ENCODE measurements around the gene OR52N1.

The OR52N1 gene

DNA sequence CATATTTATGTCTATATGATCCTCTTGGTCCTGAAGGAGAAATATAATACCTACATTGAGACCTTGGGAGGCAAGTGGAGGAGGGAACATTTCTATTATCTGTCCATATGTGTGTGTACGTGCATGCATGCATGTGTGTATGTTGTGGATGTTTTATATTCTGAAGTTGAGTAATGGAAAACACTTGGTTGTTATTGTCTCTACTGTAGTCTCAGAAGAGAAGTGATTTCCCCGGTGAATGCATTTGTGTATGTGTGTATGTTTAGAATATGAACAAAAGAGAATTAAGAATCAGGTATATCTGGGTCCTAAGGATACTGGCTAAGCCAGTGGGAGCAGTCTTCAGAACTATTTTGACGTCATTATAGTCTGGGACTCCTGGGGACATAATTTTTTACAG lies at the start of gene OR52N1:
OR52N1 (minus strand) TSS at position 101 of the 400 bp plus-strand sequence. CDS start 2,449 bp downstream, outside the sequence.
- Mint-ChIP-seq H3K4me1 (no peaks in the 10 kb centered on the region), H3K27me3 (peaks cover 7% of the 10 kb centered on the region), H3K27ac (no peak within 1 kb of the TSS), H3K36me3 (no peaks in the 10 kb centered on the region), H3K9me3 (no peaks in the 10 kb centered on the region), H3K4me3 (no peak within 1 kb of the TSS)
- DNase-seq (ENCODE audit: low spot score in 2 of 2), result no peak
- no peak for ATAC-seq (ENCODE audit: low read depth)

DNA sequence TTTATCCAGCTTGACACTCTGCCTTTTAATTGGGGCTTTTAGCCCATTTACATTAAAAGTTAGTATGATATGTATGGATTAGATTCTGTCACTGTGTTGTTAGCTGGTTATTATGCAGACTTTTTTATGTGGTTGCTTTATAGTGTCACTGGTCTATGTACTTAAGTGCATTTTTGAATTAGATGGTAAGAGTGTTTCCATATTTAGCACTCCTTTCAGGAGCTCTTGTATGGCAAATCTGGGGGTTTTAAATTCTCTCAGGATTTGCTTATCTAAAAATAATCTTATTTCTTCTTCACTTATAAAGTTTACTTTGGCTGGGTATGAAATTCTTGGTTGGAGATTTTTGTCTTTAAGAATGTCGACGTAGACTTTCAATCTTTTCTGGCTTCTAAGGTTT lies 46.6 kb upstream of the OR52N1 start:
- ATAC-seq (ENCODE audit: low read depth), result no peak
- no peak overlapping the region for H3K4me3 Mint-ChIP-seq
- no peaks in the 10 kb centered on the region for H3K36me3 Mint-ChIP-seq

DNA sequence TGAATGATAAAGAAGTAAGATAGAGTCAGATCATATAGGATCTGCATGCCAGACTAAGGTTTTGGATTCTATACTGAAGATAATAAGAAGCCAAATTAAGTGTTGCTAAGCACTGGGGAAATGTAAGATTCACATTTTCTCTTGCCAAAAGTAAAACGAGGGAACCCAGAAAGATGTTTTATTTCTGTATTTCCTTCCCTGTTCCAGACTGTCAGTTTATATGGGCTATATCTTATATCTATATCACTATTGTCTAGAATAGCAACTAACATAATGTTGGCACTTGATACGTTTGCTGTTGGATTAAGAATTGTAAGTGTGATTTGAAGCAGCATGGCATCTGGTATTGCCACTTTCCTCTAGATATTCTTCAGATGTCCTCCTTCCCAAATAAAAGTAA lies 42.4 kb upstream of the OR52N1 start:
- Mint-ChIP-seq H3K27me3 (peaks cover 5% of the 10 kb centered on the region), H3K27ac (no peak overlapping the region), H3K36me3 (no peaks in the 10 kb centered on the region), H3K4me3 (no peak overlapping the region), H3K4me1 (no peaks in the 10 kb centered on the region), H3K9me3 (peaks cover 4% of the 10 kb centered on the region)
- ATAC-seq (ENCODE audit: low read depth) (no peak), DNase-seq (ENCODE audit: low spot score in 2 of 2) (no peak)

More for the DNA sequence above, 46.6 kb upstream of the OR52N1 start:
- no peak for DNase-seq (ENCODE audit: low spot score in 2 of 2)
- peaks cover 13% of the 10 kb centered on the region for H3K27me3 Mint-ChIP-seq
- no peak overlapping the region for H3K27ac Mint-ChIP-seq
- no peaks in the 10 kb centered on the region for H3K4me1 Mint-ChIP-seq
- peaks cover 4% of the 10 kb centered on the region for H3K9me3 Mint-ChIP-seq

DNA sequence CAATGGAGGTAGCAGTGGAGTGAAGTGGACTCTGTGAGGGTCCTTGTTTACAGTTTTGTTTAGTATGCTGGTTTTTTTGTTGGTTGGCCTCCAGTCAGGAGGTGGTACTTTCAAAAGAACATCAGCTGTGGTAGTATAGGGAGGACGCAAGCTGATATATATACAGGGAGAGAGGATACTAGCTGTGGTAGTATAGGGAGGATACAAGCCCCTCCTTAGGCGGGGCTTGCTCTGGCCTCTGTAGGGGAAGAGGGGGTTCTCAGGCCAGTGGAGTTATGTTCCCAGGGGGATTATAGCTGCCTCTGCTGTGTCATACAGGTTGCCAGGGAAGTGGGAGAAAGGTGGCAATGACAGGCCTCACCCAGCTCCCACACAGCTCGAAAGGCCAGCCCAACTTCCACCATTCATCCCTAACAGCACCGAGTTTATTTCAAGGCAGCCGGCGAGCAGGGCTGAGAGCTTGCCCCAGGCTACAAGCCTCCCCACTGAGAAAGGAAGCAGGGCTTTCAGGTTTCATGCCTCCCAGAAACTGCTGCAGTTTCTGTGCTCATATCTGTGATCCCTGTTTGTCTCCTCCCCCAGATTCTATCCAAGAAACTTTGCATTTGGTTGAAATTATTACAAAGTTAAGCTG lies 40.2 kb upstream of the OR52N1 start:
- no peaks in the 10 kb centered on the region for H3K36me3 Mint-ChIP-seq
- DNase-seq (ENCODE audit: low spot score in 2 of 2), result no peak
- H3K9me3 Mint-ChIP-seq, result peaks cover 3% of the 10 kb centered on the region
- H3K4me1 Mint-ChIP-seq, result no peaks in the 10 kb centered on the region
- H3K27ac Mint-ChIP-seq, result no peak overlapping the region
- H3K4me3 Mint-ChIP-seq, result no peak overlapping the region
- ATAC-seq (ENCODE audit: low read depth), result no peak
- H3K27me3 Mint-ChIP-seq, result peaks cover 2% of the 10 kb centered on the region

DNA sequence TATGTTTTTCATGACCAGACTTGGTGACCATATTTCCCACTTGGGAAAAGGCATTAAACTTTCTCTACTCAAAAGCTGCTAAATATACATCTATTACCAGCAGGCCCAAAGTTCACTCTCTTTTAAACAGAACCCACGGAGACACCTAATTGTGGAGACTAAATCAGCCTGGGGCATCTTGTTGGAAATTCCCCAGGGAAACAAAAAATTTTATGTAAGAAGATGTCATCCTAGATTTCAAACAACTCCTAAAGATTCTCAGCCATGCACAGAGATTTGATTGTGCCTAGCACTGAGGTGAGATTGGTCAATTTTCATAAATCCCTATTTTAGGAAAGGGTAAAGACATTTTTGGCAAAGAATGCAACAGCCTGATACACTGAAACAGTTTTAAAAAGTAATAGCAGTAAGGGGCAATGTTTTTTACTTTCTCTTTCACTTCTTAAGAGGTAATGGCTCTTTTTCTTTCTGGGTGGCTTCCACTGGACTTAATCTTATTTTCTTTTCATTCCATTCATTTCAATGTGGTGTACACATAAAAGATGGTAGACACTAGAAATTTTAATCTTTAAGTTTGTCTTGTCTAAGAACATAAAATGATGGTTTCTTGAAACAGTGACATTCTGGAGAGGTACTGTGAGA lies 27.3 kb upstream of the OR52N1 start:
- H3K4me3 Mint-ChIP-seq, result peak overlapping the region; percentile 72
- peaks cover 3% of the 10 kb centered on the region for H3K27me3 Mint-ChIP-seq
- DNase-seq (ENCODE audit: low spot score in 2 of 2) (no peak), ATAC-seq (ENCODE audit: low read depth) (no peak)
- peaks cover 5% of the 10 kb centered on the region for H3K4me1 Mint-ChIP-seq
- H3K27ac Mint-ChIP-seq, result no peak overlapping the region
- no peaks in the 10 kb centered on the region for H3K36me3 Mint-ChIP-seq
- no peaks in the 10 kb centered on the region for H3K9me3 Mint-ChIP-seq

DNA sequence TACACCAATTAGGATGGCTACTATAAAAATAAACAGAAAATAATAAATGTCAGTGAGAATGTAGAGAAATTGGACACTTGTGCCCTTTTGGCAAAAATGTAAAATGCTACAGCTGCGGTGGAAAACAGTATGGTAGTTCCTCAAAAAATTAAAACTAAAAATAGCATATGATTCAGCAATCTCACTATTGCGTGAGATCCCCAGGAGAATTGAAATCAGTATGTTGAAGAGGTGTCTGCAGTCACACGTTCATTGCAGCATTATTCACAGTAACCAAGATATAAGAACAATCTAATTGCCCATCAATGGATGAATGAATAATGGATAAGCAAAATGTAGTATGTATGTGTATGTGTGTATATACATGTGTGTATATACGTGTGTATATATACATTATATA lies 24.5 kb upstream of the OR52N1 start:
- Mint-ChIP-seq H3K27me3 (no peaks in the 10 kb centered on the region), H3K9me3 (no peaks in the 10 kb centered on the region), H3K4me1 (peaks cover 5% of the 10 kb centered on the region), H3K36me3 (no peaks in the 10 kb centered on the region), H3K27ac (peak overlapping the region; percentile 46), H3K4me3 (no peak overlapping the region)
- ATAC-seq (ENCODE audit: low read depth) (peak; percentile 74), DNase-seq (ENCODE audit: low spot score in 2 of 2) (no peak)

DNA sequence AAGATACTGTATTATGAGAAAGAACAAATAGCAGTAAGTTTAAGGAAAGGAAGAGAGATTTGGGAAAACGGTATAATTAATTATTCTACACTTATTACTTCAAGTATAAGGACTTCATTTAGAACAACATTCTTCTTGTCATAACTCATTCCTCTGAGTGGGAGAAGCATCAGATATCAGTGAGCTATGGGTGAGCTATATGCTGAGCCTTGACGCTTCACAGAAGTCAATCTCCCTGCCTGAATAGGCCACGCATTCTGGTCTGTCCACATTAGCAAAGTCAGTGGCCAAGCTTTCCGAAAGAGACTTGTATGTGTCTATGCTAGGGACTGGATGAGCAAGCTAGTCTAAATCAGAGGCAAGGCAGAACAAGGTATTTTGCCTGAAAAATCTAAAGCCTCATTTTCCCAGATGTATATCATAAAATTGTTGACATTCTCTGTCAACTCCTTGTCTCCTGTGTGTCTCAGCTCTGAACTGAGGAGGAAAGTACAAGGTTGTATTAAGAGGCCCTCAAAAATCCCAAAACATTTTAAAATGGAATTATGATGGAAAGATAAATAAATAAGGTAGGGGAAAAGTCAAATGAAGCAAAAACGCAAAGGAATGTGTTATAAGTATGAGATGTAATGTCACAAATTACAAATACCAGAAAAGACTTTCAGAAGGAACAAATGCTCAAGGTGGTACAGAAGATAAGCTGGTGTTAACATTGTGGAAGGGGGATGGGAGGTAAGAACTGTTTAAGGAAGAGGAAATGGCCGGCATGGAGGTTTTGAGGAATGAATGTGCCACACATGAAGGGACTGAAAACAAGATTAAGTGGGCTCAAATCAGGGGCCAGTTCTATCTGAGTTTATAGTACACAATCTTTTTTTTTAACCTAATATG lies 19.1 kb upstream of the OR52N1 start:
- DNase-seq (ENCODE audit: low spot score in 2 of 2) (no peak), ATAC-seq (ENCODE audit: low read depth) (no peak)
- Mint-ChIP-seq H3K9me3 (no peaks in the 10 kb centered on the region), H3K27me3 (peaks cover 6% of the 10 kb centered on the region), H3K4me1 (peaks cover 15% of the 10 kb centered on the region), H3K4me3 (no peak overlapping the region), H3K36me3 (no peaks in the 10 kb centered on the region), H3K27ac (peak overlapping the region; percentile 10)

DNA sequence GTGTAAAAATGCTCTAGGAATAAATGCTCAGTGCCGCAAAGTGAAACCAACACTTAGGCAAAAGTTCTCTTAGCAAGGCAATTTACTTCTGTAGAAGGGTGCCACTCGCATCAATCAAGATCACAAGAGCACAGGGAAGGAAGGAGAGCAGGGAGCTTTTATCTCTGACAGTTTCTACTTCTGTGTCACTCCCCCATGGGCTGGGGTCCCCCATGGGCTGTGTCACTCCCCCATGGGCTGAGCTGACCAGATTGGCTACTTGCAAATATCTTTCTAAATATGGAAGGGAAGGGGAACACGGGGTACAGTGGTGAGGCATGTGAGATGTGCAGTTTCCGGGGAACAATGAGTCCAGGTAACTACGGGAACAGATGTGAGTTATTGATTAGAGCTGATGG lies 18.1 kb upstream of the OR52N1 start:
- ATAC-seq (ENCODE audit: low read depth) (peak; percentile 22), DNase-seq (ENCODE audit: low spot score in 2 of 2) (peak in 1 of 2 donors; percentile 3)
- Mint-ChIP-seq H3K4me3 (peak overlapping the region; percentile 84), H3K4me1 (peaks cover 12% of the 10 kb centered on the region), H3K27ac (no peak overlapping the region), H3K27me3 (peaks cover 8% of the 10 kb centered on the region), H3K9me3 (peaks cover 5% of the 10 kb centered on the region), H3K36me3 (peaks cover 2% of the 10 kb centered on the region)

DNA sequence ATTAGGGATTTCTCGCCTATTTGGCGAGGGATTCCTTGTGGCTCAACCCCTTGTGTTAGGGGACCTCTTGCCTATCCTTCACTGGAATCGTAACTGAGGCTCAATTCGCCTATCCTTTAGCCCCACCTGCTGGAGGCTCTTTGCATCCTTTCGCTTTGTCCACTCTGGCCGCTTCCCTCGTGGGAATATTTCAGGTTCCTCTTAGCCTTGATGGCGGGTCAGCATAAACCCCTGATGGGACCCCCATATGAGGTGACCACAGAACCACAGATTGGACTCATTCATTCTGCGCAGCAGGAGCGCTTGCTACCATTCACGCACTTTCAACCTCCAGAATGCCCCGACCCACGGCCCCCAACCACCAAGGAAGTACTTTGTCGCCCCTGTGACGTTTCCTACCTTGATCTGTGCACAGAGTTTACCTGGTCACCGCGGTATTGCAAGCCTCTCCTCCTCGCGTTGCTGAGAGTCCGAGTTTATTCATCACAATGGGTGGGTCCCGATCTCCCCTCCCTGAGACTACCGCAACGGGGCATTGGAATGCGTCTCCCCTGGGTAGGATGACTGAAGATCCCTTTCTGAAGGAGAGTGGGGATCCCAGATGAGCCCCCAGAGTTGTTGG lies 17.5 kb upstream of the OR52N1 start, which contains the start of gene OR52N2:
OR52N2 (plus strand) TSS at position 425 of the 622 bp plus-strand sequence. CDS start 11,412 bp downstream, outside the sequence.
- peak within 1 kb of the TSS; percentile 84 for H3K4me3 Mint-ChIP-seq
- H3K27ac Mint-ChIP-seq, result no peak within 1 kb of the TSS
- H3K4me1 Mint-ChIP-seq, result peaks cover 12% of the 10 kb centered on the region

DNA sequence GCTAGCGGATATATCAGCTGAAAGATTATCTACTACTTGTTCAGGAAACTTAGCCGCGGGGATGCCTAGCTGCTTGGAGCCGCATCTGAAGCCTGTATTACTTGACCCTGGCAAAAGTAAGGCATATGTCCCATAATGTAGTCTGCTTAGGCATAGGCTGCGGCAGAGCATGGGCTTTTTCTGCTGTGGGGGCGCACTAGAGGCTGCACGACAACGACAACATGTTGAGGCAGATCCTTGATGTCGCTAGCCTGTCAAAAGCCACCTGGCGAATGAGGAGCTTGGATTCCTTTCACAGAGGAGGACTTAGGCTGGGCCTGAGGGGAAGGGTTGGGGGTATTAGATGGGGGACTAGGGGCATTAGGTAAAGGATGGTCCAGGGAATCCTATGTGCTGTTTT lies 16.5 kb upstream of the OR52N1 start:
- peaks cover 10% of the 10 kb centered on the region for H3K27me3 Mint-ChIP-seq
- ATAC-seq (ENCODE audit: low read depth) (no peak), DNase-seq (ENCODE audit: low spot score in 2 of 2) (no peak)
- peaks cover 5% of the 10 kb centered on the region for H3K36me3 Mint-ChIP-seq
- H3K27ac Mint-ChIP-seq, result no peak overlapping the region
- H3K4me1 Mint-ChIP-seq, result peaks cover 12% of the 10 kb centered on the region
- H3K4me3 Mint-ChIP-seq, result no peak overlapping the region
- H3K9me3 Mint-ChIP-seq, result peaks cover 9% of the 10 kb centered on the region

More for the DNA sequence above, 17.5 kb upstream of the OR52N1 start, which contains the start of gene OR52N2:
- Mint-ChIP-seq H3K27me3 (peaks cover 8% of the 10 kb centered on the region), H3K9me3 (peaks cover 6% of the 10 kb centered on the region), H3K36me3 (peaks cover 3% of the 10 kb centered on the region)
- ATAC-seq (ENCODE audit: low read depth) (peak; percentile 90), DNase-seq (ENCODE audit: low spot score in 2 of 2) (peak; percentile 74 to 78)

DNA sequence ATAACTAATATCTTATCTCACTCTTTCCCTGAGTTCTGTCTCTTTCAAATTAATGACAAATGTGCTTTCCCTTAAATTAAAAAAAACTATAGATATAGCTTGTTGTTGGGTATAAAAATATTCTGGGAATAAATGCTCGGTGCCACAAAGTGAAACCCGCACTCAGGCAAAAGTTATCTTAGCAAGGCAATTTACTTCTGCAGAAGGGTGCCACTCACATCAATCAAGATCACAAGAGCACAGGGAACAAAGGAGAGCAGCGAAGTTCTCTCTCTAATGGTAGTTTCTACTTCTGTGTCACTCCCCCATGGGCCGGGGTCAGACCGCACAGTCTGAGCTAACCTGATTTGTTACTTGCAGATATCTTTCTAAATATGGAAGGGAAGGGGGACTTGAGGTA lies 12.9 kb upstream of the OR52N1 start:
- H3K4me3 Mint-ChIP-seq, result no peak overlapping the region
- DNase-seq (ENCODE audit: low spot score in 2 of 2), result no peak
- H3K36me3 Mint-ChIP-seq, result peaks cover 5% of the 10 kb centered on the region
- no peak overlapping the region for H3K27ac Mint-ChIP-seq
- peaks cover 15% of the 10 kb centered on the region for H3K27me3 Mint-ChIP-seq
- peaks cover 9% of the 10 kb centered on the region for H3K9me3 Mint-ChIP-seq
- ATAC-seq (ENCODE audit: low read depth), result no peak
- H3K4me1 Mint-ChIP-seq, result peaks cover 8% of the 10 kb centered on the region

DNA sequence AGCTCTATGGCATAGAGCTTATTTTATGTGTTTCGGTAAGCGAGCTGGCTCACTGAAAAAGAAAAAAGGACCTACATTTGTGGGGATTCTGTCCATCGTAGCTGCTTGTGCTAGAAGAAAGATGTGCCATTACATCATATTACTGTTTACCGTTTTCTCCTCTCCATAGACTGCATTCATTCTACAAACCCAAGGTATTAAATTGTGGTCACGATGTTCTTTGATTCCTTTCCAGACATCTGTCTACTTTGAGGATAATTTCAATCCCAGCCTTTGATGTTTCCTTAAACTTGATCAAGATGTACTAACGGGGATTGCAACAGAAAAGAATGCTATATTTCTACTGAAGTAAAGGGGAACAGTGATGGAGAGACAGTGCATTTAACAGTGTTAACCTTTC lies 5.5 kb upstream of the OR52N1 start:
- DNase-seq (ENCODE audit: low spot score in 2 of 2), result no peak
- no peak for ATAC-seq (ENCODE audit: low read depth)
- H3K27me3 Mint-ChIP-seq, result peaks cover 15% of the 10 kb centered on the region

DNA sequence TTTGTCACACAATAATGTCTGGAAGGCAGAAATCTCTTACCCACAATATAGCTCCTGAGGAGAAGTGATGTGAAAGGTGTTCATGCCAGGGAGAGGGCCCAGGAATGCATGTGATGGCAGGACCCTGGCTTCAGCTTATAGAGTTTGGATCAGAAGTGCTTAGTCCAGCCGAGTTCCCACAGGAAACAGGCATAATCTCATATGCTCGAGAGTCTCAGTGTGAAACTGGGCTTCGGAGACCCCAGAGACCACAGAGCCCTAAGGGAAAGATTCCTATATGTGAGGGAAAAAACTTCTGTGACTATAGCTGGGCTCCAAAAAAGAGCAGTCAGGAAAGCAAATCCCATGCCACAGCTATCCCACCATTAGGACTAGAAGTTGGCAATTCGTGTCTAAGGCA lies 7.8 kb downstream of the OR52N1 start, which contains the start of gene OR52N5:
OR52N5 (minus strand) TSS at position 101 of the 400 bp plus-strand sequence. CDS start 4,721 bp downstream, outside the sequence.
- H3K27me3 Mint-ChIP-seq, result peaks cover 3% of the 10 kb centered on the region
- H3K9me3 Mint-ChIP-seq, result peaks cover 4% of the 10 kb centered on the region
- ATAC-seq (ENCODE audit: low read depth), result no peak

More for the DNA sequence above, 5.5 kb upstream of the OR52N1 start:
- Mint-ChIP-seq H3K27ac (no peak overlapping the region), H3K4me1 (no peaks in the 10 kb centered on the region), H3K9me3 (no peaks in the 10 kb centered on the region), H3K4me3 (no peak overlapping the region), H3K36me3 (no peaks in the 10 kb centered on the region)

More for the DNA sequence above, 7.8 kb downstream of the OR52N1 start, which contains the start of gene OR52N5:
- H3K4me1 Mint-ChIP-seq, result no peaks in the 10 kb centered on the region
- DNase-seq (ENCODE audit: low spot score in 2 of 2), result no peak
- H3K27ac Mint-ChIP-seq, result no peak within 1 kb of the TSS
- no peak within 1 kb of the TSS for H3K4me3 Mint-ChIP-seq
- no peaks in the 10 kb centered on the region for H3K36me3 Mint-ChIP-seq

All from memory B cell (primary cell).